HFFc6 (cell line): ENCODE data around the gene GAB2. TPM values are rescaled to one million over a fixed set of nuclear protein-coding genes. Genes with fewer than 3 reads are reported as not detected.
"Not testable (repeated sequence)": the region's sequence is repeated elsewhere in the genome, so short reads cannot be mapped to it uniquely, and the experiment has no call there.

Source experiments
- DNase-seq: peaks from one replicate; pipeline ENCODE4 v3.0.0-alpha.2; 2018
- H3K27ac Mint-ChIP-seq: 2 replicates; pipeline ENCODE4 v1.8.0; 2020; ENCODE audit warnings: mild to moderate bottlenecking, mixed read lengths
- H3K27me3 Mint-ChIP-seq: 2 replicates; pipeline ENCODE4 v1.8.0; 2021; ENCODE audit warnings: mild to moderate bottlenecking, moderate library complexity, mixed read lengths; ENCODE audit not compliant: insufficient read depth
- H3K36me3 Mint-ChIP-seq: 2 replicates; pipeline ENCODE4 v1.8.0; 2021; ENCODE audit warnings: low read depth, mixed read lengths
- H3K4me1 Mint-ChIP-seq: 2 replicates; pipeline ENCODE4 v1.8.0; 2020; ENCODE audit warnings: low read depth, mixed read lengths
- H3K4me3 Mint-ChIP-seq: 2 replicates; pipeline ENCODE4 v1.8.0; 2020; ENCODE audit warnings: mild to moderate bottlenecking, moderate library complexity, mixed read lengths
- H3K9me3 Mint-ChIP-seq: 2 replicates; pipeline ENCODE4 v1.8.0; 2020; ENCODE audit warnings: mild to moderate bottlenecking, mixed read lengths
- total RNA-seq, 6 experiments: library from RNA; stranded (reverse); fragmentation: NEBNext Ultra II Directional; extraction: Animal tissue kit (Norgen Biotek cat#: 25700); gene quantifications; 2 replicates in 1 of 6; 3 replicates in 5 of 6; pipeline ENCODE4 v1.2.3, GENCODE V29; 2021
- TF ChIP-seq, protein P1 (sequence below): fragments of 200-600 bp; sonication (generic); IDR thresholded peaks from 2 replicates; pipeline ENCODE4 v1.5.0; 2021; ENCODE audit warnings: antibody characterized with exemption, mild to moderate bottlenecking

Gene GAB2
- total RNA-seq, 6 experiments from 2014 or later: 8.4 to 12.1 (median 9.9) TPM

DNA sequence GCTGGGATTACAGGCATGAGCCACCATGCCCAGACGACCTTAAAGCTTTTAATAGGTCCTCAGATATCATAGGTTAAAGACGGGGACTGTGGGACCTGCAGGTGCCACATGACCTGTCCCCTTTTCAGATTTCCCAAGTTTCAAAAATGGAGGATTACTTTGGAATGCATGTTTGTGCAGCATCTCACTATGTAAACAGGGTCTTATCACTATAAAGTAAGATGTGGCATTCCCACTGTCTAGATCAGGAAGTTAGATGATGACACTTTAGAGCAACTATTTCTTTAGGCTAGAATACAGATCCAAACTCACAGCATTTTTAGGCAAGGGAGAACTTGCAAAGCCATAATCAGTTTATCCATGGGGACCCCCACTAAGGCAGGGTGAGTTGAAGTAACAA, 136.1 kb downstream of the GAB2 start:
- no peak for DNase-seq
- Mint-ChIP-seq H3K27ac (no peak overlapping the region), H3K4me1 (0 out of 2 replicates have a peak, but pooled peaks cover 7% of the 10 kb centered on the region), H3K4me3 (no peak overlapping the region), H3K27me3 (no peaks in the 10 kb centered on the region; the same call in 1 of the 2 replicates), H3K9me3 (no peaks in the 10 kb centered on the region), H3K36me3 (0 out of 2 replicates have a peak, but pooled peaks cover 4% of the 10 kb centered on the region)
- TF ChIP-seq, protein P1, sequence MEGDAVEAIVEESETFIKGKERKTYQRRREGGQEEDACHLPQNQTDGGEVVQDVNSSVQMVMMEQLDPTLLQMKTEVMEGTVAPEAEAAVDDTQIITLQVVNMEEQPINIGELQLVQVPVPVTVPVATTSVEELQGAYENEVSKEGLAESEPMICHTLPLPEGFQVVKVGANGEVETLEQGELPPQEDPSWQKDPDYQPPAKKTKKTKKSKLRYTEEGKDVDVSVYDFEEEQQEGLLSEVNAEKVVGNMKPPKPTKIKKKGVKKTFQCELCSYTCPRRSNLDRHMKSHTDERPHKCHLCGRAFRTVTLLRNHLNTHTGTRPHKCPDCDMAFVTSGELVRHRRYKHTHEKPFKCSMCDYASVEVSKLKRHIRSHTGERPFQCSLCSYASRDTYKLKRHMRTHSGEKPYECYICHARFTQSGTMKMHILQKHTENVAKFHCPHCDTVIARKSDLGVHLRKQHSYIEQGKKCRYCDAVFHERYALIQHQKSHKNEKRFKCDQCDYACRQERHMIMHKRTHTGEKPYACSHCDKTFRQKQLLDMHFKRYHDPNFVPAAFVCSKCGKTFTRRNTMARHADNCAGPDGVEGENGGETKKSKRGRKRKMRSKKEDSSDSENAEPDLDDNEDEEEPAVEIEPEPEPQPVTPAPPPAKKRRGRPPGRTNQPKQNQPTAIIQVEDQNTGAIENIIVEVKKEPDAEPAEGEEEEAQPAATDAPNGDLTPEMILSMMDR: no peak

DNA sequence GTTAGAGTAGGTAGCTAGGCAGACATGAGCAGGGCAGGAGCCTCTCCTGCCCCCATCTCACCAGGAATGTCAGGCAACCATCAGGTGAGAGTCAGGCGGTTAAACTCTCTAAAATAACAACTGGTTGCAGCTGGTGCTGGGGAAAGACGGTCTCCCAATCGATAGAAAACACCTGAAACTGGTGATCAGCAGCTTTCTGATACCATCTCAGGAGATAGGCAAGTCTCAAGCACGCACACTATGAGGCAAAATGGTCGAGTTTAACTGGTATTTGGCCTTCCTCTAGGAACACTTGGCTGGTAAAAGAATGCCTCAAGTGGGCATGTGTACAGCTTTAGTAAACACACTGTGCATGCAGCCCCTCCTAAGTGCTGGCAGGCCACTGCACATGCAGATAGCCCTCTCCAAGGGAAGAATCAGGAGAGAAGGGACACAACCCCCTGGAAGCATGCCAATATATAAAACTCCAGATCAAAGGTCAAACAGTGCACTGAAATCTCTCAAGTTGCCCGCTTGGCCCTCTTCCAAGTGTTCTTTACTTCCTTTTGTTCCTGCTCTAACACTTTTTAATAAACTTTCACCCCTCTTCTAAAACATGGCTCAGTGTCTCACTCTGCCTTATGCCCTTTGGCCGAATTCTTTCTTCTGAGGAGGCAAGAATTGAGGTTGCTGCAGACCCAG, 140.2 kb downstream of the GAB2 start:
- Mint-ChIP-seq H3K9me3 (peaks cover 14% of the 10 kb centered on the region), H3K4me1 (0 out of 2 replicates have a peak, but pooled peaks cover 7% of the 10 kb centered on the region), H3K27ac (no peak overlapping the region), H3K36me3 (peaks cover 27% of the 10 kb centered on the region), H3K4me3 (no peak overlapping the region), H3K27me3 (no peaks in the 10 kb centered on the region; the same call in 1 of the 2 replicates)
- DNase-seq: no peak
- TF ChIP-seq, protein P1: no peak

GRCh38 chr11:78276311-78276710, 141.3 kb downstream of the GAB2 start:
- Mint-ChIP-seq H3K27me3 (no peaks in the 10 kb centered on the region; the same call in 1 of the 2 replicates), H3K9me3 (peaks cover 25% of the 10 kb centered on the region), H3K27ac (no peak overlapping the region), H3K36me3 (peaks cover 38% of the 10 kb centered on the region), H3K4me3 (no peak overlapping the region), H3K4me1 (no peaks in the 10 kb centered on the region)
- TF ChIP-seq, protein P1: no peak
- DNase-seq: no peak

GRCh38 chr11:78274739-78275138, 142.9 kb downstream of the GAB2 start:
- H3K36me3 Mint-ChIP-seq: peaks cover 36% of the 10 kb centered on the region
- no peak overlapping the region for H3K4me3 Mint-ChIP-seq
- TF ChIP-seq, protein P1: no peak
- peaks cover 26% of the 10 kb centered on the region for H3K9me3 Mint-ChIP-seq
- no peaks in the 10 kb centered on the region for H3K4me1 Mint-ChIP-seq
- DNase-seq: no peak
- no peak overlapping the region for H3K27ac Mint-ChIP-seq
- no peaks in the 10 kb centered on the region; the same call in 1 of the 2 replicates for H3K27me3 Mint-ChIP-seq

GRCh38 chr11:78272625-78273269, 144.9 kb downstream of the GAB2 start:
- H3K27ac Mint-ChIP-seq, H3K27me3 Mint-ChIP-seq, DNase-seq, H3K4me3 Mint-ChIP-seq: not testable (repeated sequence)
- Mint-ChIP-seq H3K9me3 (peaks cover 26% of the 10 kb centered on the region), H3K4me1 (peaks cover 11% of the 10 kb centered on the region), H3K36me3 (peaks cover 36% of the 10 kb centered on the region)

DNA sequence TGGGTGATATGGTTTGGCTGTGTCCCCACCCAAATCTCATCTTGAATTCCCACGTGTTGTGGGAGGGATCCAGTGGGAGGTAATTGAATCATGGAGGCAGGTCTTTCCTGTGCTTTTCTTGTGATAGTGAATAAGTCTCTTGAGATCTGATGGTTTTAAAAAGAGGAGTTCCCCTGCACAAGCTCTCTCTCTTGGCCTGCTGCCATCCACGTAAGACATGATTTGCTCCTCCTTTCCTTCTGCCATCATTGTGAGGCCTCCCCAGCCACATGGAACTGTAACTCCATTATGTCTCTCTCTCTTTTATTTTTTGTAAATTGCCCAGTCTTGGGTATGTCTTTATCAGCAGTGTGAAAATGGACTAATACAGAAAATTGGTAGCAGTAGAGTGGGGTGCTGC, 145.8 kb downstream of the GAB2 start:
- H3K27ac Mint-ChIP-seq, DNase-seq, H3K27me3 Mint-ChIP-seq, H3K4me3 Mint-ChIP-seq: not testable (repeated sequence)
- Mint-ChIP-seq H3K9me3 (peaks cover 26% of the 10 kb centered on the region), H3K4me1 (peaks cover 11% of the 10 kb centered on the region), H3K36me3 (peaks cover 36% of the 10 kb centered on the region)
